Activated T-helper 1 cell treated with anti-CD3 and anti-CD28 coated beads, Interleukin-12 subunit alpha, Interleukin-12 subunit beta, Interleukin-2, Interleukin-4 antibody, amounts not matched to agents 30 ng/mL and 10 ng/mL and 1 ng/mL, durations not matched to agents 14 hours and 24 hours and 36 hours (primary cell): ENCODE measurements around the gene RIOK1. TPM values are rescaled to one million over a fixed set of nuclear protein-coding genes. Genes with fewer than 3 reads are reported as not detected.

Experiments
- DNase-seq: peaks from one replicate; pipeline ENCODE4 v3.0.0; 2021; ENCODE audit warnings: low spot score
- H3K27ac Mint-ChIP-seq: one replicate; pipeline ENCODE4 v1.8.0; 2021; ENCODE audit warnings: mild to moderate bottlenecking, mixed read lengths
- H3K27me3 Mint-ChIP-seq: one replicate; pipeline ENCODE4 v1.8.0; 2022; ENCODE audit warnings: mild to moderate bottlenecking, moderate library complexity, mixed read lengths; ENCODE audit not compliant: insufficient read depth
- H3K36me3 Mint-ChIP-seq: one replicate; pipeline ENCODE4 v1.8.0; 2021; ENCODE audit warnings: low read depth, mixed read lengths
- H3K4me1 Mint-ChIP-seq: one replicate; pipeline ENCODE4 v1.8.0; 2021; ENCODE audit warnings: low read depth, mixed read lengths
- H3K4me3 Mint-ChIP-seq: one replicate; pipeline ENCODE4 v1.8.0; 2021; ENCODE audit warnings: mild to moderate bottlenecking, moderate library complexity, mixed read lengths
- H3K9me3 Mint-ChIP-seq: one replicate; pipeline ENCODE4 v1.8.0; 2021; ENCODE audit warnings: mixed read lengths
- intact Hi-C: fragments of 100-400 bp; cut with micrococcal nuclease; formaldehyde crosslinking; loops from one replicate; pipeline ENCODE4 v1.15.1; 2024
- total RNA-seq: library from RNA; stranded (reverse); gene quantifications from 2 replicates; pipeline ENCODE4 v1.2.3, GENCODE V29; 2022

The RIOK1 gene
- total RNA-seq, 1 donor from 2014 or later, result 61.4 TPM

GRCh38 chr6:7433121-7433617 is 43.6 kb downstream of the RIOK1 start:
- no peaks in the 10 kb centered on the region for H3K4me1 Mint-ChIP-seq
- no peak overlapping the region for H3K27ac Mint-ChIP-seq
- intact Hi-C loops, result no loop called here
- no peak overlapping the region for H3K4me3 Mint-ChIP-seq
- H3K36me3 Mint-ChIP-seq, result no peaks in the 10 kb centered on the region
- peaks cover 9% of the 10 kb centered on the region for H3K27me3 Mint-ChIP-seq
- no peaks in the 10 kb centered on the region for H3K9me3 Mint-ChIP-seq
- DNase-seq, result no peak

DNA sequence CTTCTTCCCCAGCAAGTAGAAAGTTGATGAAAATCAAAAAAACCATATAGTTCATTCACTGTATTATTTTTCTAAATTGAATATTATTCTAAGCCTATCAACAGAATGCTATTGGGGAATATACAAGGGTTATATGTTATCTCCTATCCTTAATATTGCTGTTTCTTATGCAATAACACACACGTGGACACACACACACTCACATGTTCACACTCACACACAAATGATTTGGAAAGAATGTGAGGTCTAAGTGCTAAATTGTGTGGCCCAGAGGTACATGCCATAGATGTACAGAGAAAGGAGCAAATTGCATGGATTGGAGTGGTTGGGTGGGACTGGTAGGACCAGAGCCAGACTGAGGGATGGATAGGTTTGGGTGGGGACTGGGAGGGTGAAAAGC is 45.1 kb downstream of the RIOK1 start:
- intact Hi-C loops, result no loop called here
- H3K27ac Mint-ChIP-seq, result no peak overlapping the region
- peaks cover 9% of the 10 kb centered on the region for H3K27me3 Mint-ChIP-seq
- no peaks in the 10 kb centered on the region for H3K4me1 Mint-ChIP-seq
- no peaks in the 10 kb centered on the region for H3K9me3 Mint-ChIP-seq
- H3K36me3 Mint-ChIP-seq, result no peaks in the 10 kb centered on the region
- DNase-seq, result no peak
- H3K4me3 Mint-ChIP-seq, result no peak overlapping the region

- Mint-ChIP-seq H3K27ac (no peak overlapping the region), H3K4me1 (no peaks in the 10 kb centered on the region), H3K27me3 (peaks cover 9% of the 10 kb centered on the region), H3K36me3 (no peaks in the 10 kb centered on the region), H3K9me3 (no peaks in the 10 kb centered on the region), H3K4me3 (no peak overlapping the region)
- no peak for DNase-seq
- intact Hi-C loops, result no loop called here
Observed at GRCh38 chr6:7438011-7438410, 48.4 kb downstream of the RIOK1 start.

GRCh38 chr6:7439228-7439627 is 49.6 kb downstream of the RIOK1 start:
- no peak overlapping the region for H3K27ac Mint-ChIP-seq
- intact Hi-C loops, result no loop called here

GRCh38 chr6:7440476-7440875 is 50.9 kb downstream of the RIOK1 start:
- no peaks in the 10 kb centered on the region for H3K36me3 Mint-ChIP-seq
- H3K4me3 Mint-ChIP-seq, result no peak overlapping the region
- no peaks in the 10 kb centered on the region for H3K4me1 Mint-ChIP-seq
- intact Hi-C loops, result no loop called here
- H3K27ac Mint-ChIP-seq, result no peak overlapping the region
- H3K27me3 Mint-ChIP-seq, result peaks cover 4% of the 10 kb centered on the region
- H3K9me3 Mint-ChIP-seq, result no peaks in the 10 kb centered on the region
- DNase-seq, result no peak

More at GRCh38 chr6:7439228-7439627, 49.6 kb downstream of the RIOK1 start:
- no peak for DNase-seq
- H3K4me3 Mint-ChIP-seq, result no peak overlapping the region
- H3K36me3 Mint-ChIP-seq, result no peaks in the 10 kb centered on the region
- H3K27me3 Mint-ChIP-seq, result peaks cover 9% of the 10 kb centered on the region
- no peaks in the 10 kb centered on the region for H3K4me1 Mint-ChIP-seq
- H3K9me3 Mint-ChIP-seq, result no peaks in the 10 kb centered on the region

DNA sequence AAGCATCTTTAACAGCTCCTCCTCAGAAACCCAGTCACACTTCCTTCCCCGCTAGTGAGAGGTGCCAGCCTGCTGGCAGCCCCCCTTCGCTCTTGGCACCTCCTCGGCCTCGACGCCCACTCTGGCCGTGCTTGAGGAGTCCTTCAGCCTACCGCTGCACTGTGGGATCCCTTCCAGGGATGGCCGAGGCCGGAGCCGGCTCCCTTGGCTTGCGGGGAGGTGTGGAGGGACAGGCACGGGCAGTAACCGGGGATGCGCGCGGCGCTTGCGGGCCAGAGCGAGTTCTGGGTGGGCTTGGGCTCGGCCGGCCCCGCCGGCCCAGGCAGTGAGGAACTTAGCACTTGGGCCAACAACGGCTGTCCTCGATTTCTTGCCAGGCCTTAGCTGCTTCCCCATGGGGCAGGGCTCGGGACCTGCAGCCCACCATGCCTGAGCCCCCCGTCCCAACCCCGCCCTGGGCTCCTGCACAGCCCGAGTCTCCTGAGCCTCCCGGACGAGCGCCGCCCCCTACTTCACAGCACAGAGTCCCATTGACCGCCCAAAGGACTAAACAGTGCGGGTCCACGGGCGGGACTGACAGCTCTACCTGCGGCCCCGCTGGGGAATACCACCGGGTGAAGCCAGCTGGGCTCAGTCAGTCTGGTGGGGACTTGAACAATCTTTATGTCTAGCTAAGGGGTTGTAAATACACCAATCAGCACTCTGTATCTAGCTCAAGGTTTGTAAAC is 51.6 kb downstream of the RIOK1 start:
- H3K36me3 Mint-ChIP-seq, result no peaks in the 10 kb centered on the region
- DNase-seq, result no peak
- intact Hi-C loops, result no loop called here
- H3K4me1 Mint-ChIP-seq, result no peaks in the 10 kb centered on the region
- H3K27ac Mint-ChIP-seq, result no peak overlapping the region
- no peak overlapping the region for H3K4me3 Mint-ChIP-seq
- no peaks in the 10 kb centered on the region for H3K27me3 Mint-ChIP-seq
- no peaks in the 10 kb centered on the region for H3K9me3 Mint-ChIP-seq

DNA sequence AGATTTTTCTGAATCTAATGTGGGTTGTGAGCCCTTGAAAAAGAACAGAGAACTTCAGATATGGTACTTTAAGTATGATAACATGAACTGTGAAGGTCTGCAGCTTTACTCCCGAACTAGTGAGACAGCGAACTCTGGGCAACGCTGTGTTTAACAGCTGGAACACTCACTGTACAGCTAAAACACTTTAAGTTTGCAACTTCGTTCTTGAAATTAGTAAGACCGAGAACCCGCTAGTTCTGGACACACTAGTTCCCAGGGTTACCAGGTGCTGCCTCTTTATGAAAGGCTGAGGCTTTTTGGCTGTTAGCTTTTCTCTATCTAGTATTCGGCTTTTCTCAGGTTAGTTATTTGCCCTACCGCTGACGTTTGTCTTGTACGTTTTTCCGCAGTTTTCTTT is 52.9 kb downstream of the RIOK1 start:
- Mint-ChIP-seq H3K9me3 (no peaks in the 10 kb centered on the region), H3K36me3 (no peaks in the 10 kb centered on the region), H3K4me1 (no peaks in the 10 kb centered on the region), H3K27me3 (no peaks in the 10 kb centered on the region), H3K27ac (no peak overlapping the region), H3K4me3 (no peak overlapping the region)
- intact Hi-C loops, result no loop called here
- DNase-seq, result no peak

- H3K4me1 Mint-ChIP-seq, result no peaks in the 10 kb centered on the region
- H3K27ac Mint-ChIP-seq, result no peak overlapping the region
- no peaks in the 10 kb centered on the region for H3K9me3 Mint-ChIP-seq
- no peaks in the 10 kb centered on the region for H3K36me3 Mint-ChIP-seq
- no peak for DNase-seq
- no peak overlapping the region for H3K4me3 Mint-ChIP-seq
- H3K27me3 Mint-ChIP-seq, result no peaks in the 10 kb centered on the region
- intact Hi-C loops, result no loop called here
Observed at GRCh38 chr6:7445101-7445500, 55.5 kb downstream of the RIOK1 start.

- DNase-seq, result no peak
- intact Hi-C loops, result no loop called here
- Mint-ChIP-seq H3K4me1 (no peaks in the 10 kb centered on the region), H3K27me3 (peaks cover 2% of the 10 kb centered on the region), H3K27ac (no peak overlapping the region), H3K9me3 (no peaks in the 10 kb centered on the region), H3K4me3 (no peak overlapping the region), H3K36me3 (no peaks in the 10 kb centered on the region)
Observed at GRCh38 chr6:7445885-7446461, 56.4 kb downstream of the RIOK1 start.

GRCh38 chr6:7446619-7447325 is 57.2 kb downstream of the RIOK1 start:
- H3K4me3 Mint-ChIP-seq, result no peak overlapping the region

GRCh38 chr6:7448232-7448631 is 58.6 kb downstream of the RIOK1 start:
- no peaks in the 10 kb centered on the region for H3K4me1 Mint-ChIP-seq
- H3K4me3 Mint-ChIP-seq, result no peak overlapping the region
- intact Hi-C loops, result no loop called here
- H3K27me3 Mint-ChIP-seq, result peaks cover 6% of the 10 kb centered on the region
- DNase-seq, result no peak
- no peaks in the 10 kb centered on the region for H3K9me3 Mint-ChIP-seq
- H3K36me3 Mint-ChIP-seq, result no peaks in the 10 kb centered on the region
- no peak overlapping the region for H3K27ac Mint-ChIP-seq

More at GRCh38 chr6:7446619-7447325, 57.2 kb downstream of the RIOK1 start:
- Mint-ChIP-seq H3K27me3 (peaks cover 5% of the 10 kb centered on the region), H3K27ac (no peak overlapping the region), H3K4me1 (no peaks in the 10 kb centered on the region), H3K36me3 (no peaks in the 10 kb centered on the region), H3K9me3 (no peaks in the 10 kb centered on the region)
- intact Hi-C loops, result no loop called here
- no peak for DNase-seq

- Mint-ChIP-seq H3K9me3 (no peaks in the 10 kb centered on the region), H3K36me3 (no peaks in the 10 kb centered on the region), H3K27me3 (peaks cover 6% of the 10 kb centered on the region), H3K4me1 (no peaks in the 10 kb centered on the region), H3K27ac (no peak overlapping the region), H3K4me3 (no peak overlapping the region)
- DNase-seq, result no peak
- intact Hi-C loops, result no loop called here
Observed at GRCh38 chr6:7449018-7449417, 59.4 kb downstream of the RIOK1 start.

- H3K4me1 Mint-ChIP-seq, result no peaks in the 10 kb centered on the region
- intact Hi-C loops, result no loop called here
- H3K36me3 Mint-ChIP-seq, result no peaks in the 10 kb centered on the region
- H3K27me3 Mint-ChIP-seq, result peaks cover 9% of the 10 kb centered on the region
- H3K27ac Mint-ChIP-seq, result no peak overlapping the region
- H3K4me3 Mint-ChIP-seq, result no peak overlapping the region
- no peak for DNase-seq
- no peaks in the 10 kb centered on the region for H3K9me3 Mint-ChIP-seq
Observed at GRCh38 chr6:7451326-7451725, 61.7 kb downstream of the RIOK1 start.
